Measurements from ENCODE around the gene ZNF512.
"Not testable (repeated sequence)": the region's sequence is repeated elsewhere in the genome, so short reads cannot be mapped to it uniquely, and the experiment has no call there.

The ZNF512 gene

DNA sequence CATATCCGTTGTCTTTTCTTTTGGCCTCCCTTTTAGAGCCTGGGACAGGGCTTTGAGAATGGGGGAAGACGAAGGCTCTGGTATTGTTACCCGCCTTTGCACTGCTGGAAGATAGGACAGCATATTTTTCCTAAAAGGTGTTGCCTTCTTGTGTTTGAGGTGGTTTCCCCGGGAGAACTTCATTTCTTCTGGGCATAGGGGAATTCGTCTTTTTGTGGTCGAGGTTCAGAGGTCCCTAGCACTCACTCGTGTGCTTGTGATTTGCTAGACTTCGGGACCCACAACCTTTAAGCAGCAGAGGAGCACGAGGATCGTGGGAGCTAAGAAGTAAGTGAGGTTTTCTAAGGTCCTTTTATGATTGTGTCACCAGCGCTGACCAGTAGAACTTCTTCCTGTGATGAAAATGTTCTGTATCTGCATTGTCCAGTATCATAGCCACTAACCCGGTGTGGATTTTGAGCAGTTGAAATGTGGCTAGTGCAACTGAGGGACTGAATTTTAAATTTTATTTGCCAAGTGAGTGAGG is 611 bp downstream of the ZNF512 start:
- no peak for DNase-seq

- DNase-seq, result no peak
These were observed 1.8 kb downstream of the ZNF512 start for GRCh38 chr2:27584597-27584996.

DNA sequence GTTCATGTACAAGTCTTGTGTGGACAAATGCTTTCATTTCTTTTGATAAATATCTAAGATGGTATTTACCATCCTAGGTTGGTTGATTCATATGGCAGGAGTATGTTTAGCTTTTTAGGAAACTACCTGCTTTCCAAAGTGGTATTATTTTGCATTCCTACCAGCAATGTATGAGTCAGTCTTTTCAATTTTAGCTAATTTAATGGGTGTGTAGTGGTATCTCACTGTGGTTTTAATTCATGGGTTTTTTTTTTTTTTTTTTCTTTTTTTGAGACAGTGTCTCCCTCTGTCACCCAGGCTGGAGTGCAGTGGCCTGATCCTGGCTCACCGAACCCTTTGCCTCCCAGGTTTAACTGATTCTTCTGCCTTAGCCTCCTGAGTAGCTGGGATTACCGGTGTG is 4.2 kb downstream of the ZNF512 start:
- no peak for DNase-seq

GRCh38 chr2:27588308-27588707 is 5.5 kb downstream of the ZNF512 start:
- DNase-seq, result no peak

- DNase-seq, result no peak
These were observed 8.9 kb downstream of the ZNF512 start for GRCh38 chr2:27591745-27592144.

DNA sequence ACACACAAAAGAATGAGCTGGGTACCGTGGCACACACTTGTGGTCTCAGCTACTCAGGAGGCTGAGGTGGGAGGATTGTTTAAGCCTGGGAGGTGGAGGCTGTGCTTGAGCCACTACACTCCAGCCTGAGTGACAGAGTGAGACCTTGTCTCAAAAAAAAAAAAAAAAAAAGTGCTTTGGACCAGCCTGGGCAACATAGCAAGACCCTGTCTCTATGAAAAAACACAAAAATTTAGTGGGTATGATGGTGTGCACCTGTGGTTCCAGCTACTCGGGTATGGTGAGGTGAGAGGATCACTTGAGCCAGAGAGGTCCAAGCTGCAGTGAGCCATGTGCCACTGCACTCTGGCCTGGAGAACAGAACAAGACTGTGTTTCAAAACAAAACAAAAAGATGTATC is 10.4 kb downstream of the ZNF512 start:
- DNase-seq, result no peak

DNA sequence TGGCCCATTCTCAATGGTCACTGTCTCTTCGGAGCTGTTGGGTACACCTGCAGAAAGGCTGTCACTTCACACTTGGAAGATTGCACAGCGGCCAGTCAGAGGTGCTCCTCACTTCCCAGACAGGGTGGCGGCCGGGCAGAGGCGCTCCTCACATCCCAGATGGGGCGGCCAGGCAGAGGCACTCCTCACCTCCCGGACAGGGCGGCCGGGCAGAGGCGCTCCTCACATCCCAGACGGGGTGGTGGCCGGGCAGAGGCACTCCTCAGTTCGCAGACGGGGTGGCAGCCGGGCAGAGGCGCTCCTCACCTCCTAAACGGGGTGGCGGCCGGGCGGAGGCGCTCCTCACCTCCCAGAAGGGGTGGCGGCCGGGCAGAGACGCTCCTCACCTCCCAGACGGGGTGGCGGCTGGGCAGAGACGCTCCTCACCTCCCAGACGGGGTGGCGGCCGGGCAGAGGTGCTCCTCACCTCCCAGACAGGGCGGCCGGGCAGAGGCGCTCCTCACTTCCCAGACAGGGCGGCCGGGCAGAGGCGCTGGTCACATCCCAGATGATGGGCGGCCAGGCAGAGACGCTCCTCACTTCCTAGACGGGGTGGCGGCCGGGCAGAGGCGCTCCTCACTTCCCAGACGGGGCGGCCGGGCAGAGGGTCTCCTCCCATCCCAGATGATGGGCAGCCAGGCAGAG is 11.3 kb downstream of the ZNF512 start:
- not testable (repeated sequence) for DNase-seq

- not testable (repeated sequence) for DNase-seq
These were observed 12.6 kb downstream of the ZNF512 start for GRCh38 chr2:27595412-27595811.

GRCh38 chr2:27596627-27597026 is 13.8 kb downstream of the ZNF512 start:
- no peak for DNase-seq

- no peak for DNase-seq
These were observed 23.8 kb downstream of the ZNF512 start for GRCh38 chr2:27606611-27607010.

DNA sequence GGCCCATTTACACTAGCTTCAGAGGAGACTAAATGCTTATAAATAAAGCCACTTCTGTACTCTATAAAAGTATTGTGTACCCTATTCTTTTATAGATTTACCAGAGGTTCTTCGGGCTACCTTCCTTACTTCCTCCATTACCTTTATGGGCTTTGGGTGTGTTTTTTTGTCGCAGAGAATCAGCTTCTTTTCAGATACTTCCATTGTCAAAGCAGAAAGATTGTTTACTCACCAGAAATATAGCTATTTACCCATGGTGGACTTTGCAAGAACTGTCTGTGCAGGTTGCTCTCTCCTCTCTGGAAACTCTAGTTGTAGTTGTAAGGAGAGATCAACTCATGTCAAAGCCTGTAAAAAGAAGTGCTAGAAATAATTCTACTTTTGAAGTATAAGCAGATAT is 31.1 kb downstream of the ZNF512 start:
- no peak for DNase-seq

GRCh38 chr2:27615316-27615715 is 32.5 kb downstream of the ZNF512 start:
- no peak for DNase-seq

- DNase-seq, result no peak
These were observed 38.7 kb downstream of the ZNF512 start for GRCh38 chr2:27621524-27621923.

DNA sequence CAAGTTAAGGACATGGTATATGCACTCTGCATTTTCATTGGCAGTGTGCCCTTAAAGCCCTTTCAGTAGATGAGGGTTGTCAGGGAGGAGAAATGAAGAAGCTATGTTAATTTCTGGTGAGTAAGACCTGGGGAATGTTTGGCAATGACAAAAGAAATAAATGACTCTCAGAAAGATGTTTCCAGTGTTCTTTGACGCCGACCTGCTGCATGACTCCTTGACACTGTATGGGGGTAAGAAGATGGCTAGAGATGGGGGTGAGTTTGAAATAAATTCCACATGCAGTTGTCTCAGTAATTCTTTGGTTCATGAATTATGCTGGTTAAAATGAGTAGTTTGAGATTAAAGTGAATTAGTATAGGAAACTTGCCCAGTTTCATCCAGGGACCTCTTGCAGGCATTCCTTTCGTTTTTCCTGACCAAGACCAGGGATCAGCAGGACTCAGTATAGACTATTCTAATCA is 40.1 kb downstream of the ZNF512 start:
- DNase-seq, result no peak

- no peak for DNase-seq
These were observed 42.1 kb downstream of the ZNF512 start for GRCh38 chr2:27624943-27625342.

- not testable (repeated sequence) for DNase-seq
These were observed 43.5 kb downstream of the ZNF512 start for GRCh38 chr2:27626323-27626722.

- DNase-seq, result not testable (repeated sequence)
These were observed 44.1 kb downstream of the ZNF512 start for GRCh38 chr2:27626921-27627320.

- peak; percentile 49 for DNase-seq
These were observed 45.3 kb downstream of the ZNF512 start for GRCh38 chr2:27627963-27628766.

GRCh38 chr2:27628767-27629709 is 46.2 kb downstream of the ZNF512 start, which contains the start of the genes CCDC121 and GPN1:
CCDC121 (minus strand) TSS chr2:27629012; CDS start chr2:27627799, 1,213 bp downstream.
GPN1 (plus strand) TSS chr2:27629050; CDS start chr2:27629059, 9 bp downstream.
- peak; percentile 81 for DNase-seq

DNA sequence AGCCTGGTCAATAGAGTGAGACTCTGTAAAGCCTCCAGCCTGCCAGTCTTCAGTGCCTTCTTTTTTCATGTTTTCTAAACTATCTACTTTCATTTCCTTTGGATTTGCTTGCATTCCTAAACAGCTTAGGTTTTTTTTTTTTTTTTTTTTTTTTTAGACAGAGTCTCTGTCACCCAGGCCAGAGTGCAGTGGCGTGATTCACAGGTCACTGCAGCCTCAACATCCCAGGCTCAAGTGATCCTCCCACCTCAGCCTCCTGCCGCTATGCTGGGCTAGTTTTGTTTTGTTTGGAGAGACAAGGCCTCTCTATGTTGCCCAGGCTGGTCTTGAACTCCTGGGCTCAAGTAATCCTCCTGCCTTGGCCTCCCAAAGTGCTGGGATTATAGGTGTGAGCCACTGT is 47.4 kb downstream of the ZNF512 start:
- DNase-seq, result not testable (repeated sequence)

- DNase-seq, result no peak
These were observed 51.4 kb downstream of the ZNF512 start for GRCh38 chr2:27634291-27634690.

- DNase-seq, result no peak
These were observed 53.9 kb downstream of the ZNF512 start for GRCh38 chr2:27636766-27637165.

Data from GOT3 (cell line).